ENCODE results near the gene DDX53.
A peak's percentile ranks its signal among the peaks of the same experiment; 100 is the strongest.

DDX53 gene

DNA sequence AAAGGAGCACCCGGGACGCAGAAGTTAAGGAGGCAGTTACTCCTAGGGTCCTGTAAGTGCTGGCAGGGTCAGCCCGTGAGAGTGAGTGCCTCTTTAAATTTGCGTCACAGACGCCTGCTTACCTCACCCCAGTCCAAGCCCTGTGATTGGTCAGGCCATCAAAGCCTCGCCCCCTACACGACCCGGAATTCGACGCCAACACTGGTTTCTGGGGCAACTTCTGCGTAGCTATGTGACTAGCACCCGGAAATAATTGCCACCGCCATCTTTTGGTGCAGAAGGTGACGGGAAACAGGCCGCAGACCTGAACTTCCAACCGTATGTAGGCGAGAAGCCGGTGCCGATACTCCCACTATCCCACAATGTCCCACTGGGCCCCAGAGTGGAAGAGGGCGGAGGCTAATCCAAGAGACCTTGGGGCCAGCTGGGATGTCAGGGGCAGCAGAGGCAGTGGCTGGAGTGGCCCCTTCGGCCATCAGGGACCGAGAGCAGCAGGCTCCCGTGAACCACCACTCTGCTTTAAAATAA, at the start of gene DDX53:
TSS of gene DDX53 (plus strand) at position 265 of the 528 bp plus-strand sequence. CDS start at position 363, 98 bp downstream.
- DNase-seq, result no peak

- DNase-seq, result no peak
Observed at GRCh38 chrX:22950269-22951266, 49.2 kb upstream of the DDX53 start.

DNA sequence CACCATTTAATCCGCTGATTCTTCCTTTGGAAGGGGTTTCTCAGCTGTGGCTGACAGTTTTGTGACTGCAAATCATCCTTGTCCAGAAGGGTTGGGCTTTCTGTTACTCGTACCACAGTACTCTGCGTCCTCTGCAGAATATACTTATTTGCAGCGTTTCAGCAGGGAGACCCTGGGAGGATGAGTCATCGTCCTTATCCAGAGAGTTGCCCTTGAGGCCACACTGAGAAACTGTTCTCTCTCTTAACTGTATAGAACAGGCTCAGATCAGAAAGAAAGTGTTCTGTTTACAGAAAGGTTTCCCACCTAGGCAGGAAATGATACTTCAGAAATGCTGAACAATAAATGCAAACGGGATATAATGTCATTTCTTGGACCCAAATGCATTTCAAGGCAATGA, 47.8 kb upstream of the DDX53 start:
- DNase-seq, result no peak

- DNase-seq, result no peak
Observed at GRCh38 chrX:22958250-22958649, 41.5 kb upstream of the DDX53 start.

DNA sequence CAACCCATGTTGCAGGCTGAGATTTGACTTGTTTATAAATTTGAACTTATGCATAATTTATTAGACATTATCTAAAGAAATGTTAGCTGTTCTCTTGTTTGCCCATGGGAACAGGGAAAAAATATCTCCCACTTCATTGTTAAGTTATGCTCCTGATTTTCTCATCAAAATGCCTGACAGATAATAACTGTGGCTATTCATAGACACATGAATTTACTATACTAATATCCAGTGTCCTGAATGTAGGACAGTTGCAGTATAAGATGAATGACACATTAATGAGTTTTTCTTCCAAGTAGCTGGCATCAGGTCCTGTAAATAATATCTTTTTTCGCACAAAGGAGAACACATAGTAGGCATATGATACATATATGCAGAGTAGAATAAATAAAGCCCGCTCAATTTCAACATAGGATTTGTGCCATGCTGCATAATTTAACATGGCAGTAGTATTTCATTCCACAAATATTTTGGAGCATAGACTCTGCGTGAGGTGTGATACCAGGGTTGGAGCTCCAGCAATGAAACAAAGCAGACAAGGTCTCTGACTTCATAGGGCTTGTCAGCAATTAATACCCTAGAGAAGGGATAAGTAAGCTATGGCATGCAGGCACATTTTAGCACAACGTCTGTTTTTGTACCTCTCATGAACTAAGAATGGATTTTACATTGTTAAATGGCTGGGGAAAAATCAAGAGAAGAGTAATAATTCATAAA, 40.4 kb upstream of the DDX53 start:
- DNase-seq, result no peak

DNA sequence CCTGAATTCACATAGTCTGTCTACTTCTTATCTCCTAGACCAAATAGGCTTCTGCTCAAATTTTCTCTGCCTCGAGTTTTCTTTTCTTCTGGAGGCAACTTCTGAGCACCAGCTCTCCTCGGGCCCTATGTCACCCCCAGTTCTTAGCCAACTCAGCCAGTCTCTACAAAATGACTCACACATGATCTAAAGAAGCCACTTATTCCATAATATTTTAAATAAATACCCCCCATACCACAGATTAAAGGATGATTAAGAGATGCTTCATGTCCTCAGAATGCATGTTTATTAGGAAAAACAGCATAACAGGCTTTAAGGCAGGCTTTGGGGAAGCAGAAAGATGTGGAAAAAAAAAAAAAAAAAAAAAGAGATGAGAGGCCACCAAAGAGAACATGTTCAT, 36.6 kb upstream of the DDX53 start:
- DNase-seq, result no peak

DNA sequence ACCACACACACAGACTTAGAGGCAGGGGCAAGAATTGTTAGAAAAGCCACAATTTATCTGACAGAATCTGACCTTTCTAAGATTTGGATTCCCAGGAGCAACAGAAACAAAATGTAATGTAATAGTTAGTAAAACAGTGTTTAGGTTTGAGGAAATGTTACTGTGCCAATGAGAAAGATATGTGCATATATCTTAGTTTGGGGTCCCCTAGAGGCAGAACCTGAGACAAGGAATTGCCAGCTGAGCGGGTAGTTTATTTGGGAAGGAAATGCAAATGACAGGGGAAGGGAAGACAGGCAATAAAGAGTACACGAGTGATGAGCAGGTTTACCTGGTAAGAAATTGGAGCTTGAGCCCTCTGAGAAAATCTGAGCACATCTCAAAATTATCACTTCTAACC, 31.3 kb upstream of the DDX53 start:
- DNase-seq, result no peak

DNA sequence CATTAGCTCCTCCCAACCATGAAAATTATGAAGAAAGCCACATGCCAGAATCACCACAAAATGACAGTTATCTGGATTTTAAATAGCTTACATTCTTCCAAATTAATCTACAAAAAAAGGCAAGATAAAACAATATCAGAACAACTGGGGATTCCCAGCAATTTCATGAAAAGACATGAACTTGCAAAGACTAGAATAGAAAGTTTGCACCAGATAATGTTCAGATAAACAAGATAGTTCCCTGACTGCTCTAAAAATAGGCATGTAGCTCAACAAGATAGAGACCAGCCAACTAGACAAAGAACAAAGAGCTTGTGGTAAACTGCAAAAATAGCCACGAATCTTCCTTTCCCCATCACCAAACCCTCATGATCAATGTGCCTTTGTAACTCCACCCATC, 30.3 kb upstream of the DDX53 start:
- no peak for DNase-seq

- no peak for DNase-seq
Observed at GRCh38 chrX:22970861-22971260, 28.9 kb upstream of the DDX53 start.

GRCh38 chrX:22974616-22975015, 25.1 kb upstream of the DDX53 start:
- no peak for DNase-seq

GRCh38 chrX:22975786-22976185, 24.0 kb upstream of the DDX53 start:
- DNase-seq, result no peak

GRCh38 chrX:22985958-22986357, 13.8 kb upstream of the DDX53 start:
- no peak for DNase-seq

DNA sequence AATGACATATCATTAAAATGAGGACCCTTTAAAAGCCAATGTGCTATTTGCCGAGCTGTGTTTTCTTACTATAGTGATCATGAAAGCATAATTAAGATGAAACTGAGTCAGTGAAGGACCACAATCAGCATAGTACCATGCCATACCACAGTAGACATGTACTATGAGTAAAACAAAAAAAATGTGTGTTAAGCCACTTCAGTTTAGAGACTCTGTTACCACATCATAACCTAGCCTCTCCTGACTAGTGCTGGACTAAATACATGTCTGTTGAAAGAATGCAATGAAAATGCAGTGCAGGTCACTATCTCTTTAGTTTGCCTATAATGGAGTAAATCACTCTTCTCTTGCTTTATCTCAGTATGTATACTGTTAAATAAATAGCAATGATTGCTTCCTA, 12.3 kb upstream of the DDX53 start:
- DNase-seq, result no peak

DNA sequence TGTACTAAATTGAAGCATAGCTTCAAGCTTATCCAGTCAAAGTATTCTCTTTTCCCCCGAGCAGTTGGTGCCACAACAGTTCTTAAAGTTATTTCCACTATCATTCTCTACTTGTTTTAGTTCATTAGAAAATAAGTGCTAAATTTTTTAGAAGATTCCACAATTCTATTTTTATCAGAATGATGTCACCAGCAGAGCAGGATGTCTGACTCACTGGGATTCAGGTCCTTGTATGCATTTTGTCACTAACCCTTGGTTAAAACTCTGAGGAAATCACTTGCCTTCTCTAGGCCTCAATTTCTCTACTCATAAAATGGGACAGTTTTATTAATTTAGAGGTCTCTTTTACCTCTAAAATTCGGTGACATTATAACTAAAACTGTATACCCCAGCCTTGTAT, 3.4 kb downstream of the DDX53 start:
- no peak for DNase-seq

DNA sequence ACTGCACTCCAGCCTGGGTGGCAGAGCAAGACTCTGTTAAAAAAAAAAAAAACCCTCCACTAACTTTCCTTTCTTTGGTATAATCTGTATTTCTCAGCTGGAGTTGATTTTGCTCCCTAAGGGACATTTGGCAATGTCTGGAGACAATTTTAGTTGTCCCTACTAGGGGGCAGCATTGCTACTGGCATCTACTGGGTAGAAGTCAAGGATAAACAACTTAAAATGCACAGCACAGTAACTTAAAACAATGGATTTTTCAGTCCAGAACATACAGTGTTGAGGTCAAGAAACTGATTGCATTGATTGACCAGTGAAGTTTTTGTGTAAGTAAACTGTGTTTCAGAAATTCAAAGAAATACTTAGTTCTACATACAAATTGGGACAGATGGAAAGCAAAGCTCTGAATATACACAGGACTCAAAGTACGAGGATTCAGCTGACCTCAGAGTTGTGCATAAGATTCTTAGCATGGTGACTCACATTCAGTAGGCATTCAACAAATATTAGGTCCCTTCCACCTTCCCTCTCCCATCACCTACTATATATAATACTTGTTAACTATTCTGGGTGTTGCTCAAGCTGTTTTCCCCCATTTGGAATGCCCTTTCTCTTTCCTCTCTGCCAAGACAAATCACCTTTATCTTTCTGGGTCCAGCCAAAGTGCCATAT, 8.8 kb downstream of the DDX53 start:
- DNase-seq, result peak; percentile 15 to 58

DNA sequence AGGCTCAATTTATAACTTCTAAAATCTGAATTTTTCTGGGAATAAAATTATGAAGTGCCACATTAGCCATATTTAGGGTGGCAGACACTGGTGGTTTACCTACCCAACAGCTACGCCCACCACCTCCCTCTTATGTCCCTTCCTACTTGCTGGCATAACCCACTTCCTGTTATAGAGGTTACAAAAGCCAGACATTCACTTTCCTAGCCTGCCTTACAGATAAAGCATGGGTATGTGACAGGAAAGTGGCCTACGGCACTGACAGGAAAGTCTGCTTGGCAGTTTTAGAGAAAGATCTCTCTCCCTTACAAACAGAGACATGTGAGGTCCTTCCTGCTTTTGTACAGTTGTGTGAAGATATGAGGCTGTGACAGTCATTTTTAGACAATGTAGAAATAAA, 12.4 kb downstream of the DDX53 start:
- no peak for DNase-seq

GRCh38 chrX:23012636-23013035, 12.9 kb downstream of the DDX53 start:
- DNase-seq, result no peak

GRCh38 chrX:23013366-23013765, 13.6 kb downstream of the DDX53 start:
- DNase-seq, result no peak

DNA sequence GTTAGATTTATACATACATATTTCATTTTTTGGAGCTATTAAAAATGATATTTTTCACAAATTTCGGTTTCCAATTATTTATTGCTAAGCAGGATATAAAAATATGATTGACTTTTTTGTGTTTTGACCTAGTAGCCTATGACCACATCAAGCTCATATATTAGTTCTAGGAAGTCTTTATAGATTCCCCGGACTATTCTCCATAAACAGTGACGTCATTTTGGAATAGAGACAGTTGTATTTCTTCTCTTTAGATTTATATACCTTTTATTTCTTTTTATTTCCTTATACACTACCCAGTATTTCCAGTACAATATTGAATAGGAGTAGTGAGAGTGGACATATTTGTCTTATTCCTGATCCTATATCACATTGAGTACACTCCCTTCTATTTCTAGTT, 31.8 kb downstream of the DDX53 start:
- no peak for DNase-seq

- no peak for DNase-seq
Observed at GRCh38 chrX:23035493-23035892, 35.7 kb downstream of the DDX53 start.

GRCh38 chrX:23046443-23046842, 46.7 kb downstream of the DDX53 start:
- DNase-seq, result no peak

- DNase-seq, result no peak
Observed at GRCh38 chrX:23048806-23049573, 49.2 kb downstream of the DDX53 start.
